HepG2 (cell line): ENCODE data around the gene CD248. TPM values are rescaled to one million over a fixed set of nuclear protein-coding genes. Genes with fewer than 3 reads are reported as not detected.
A peak's percentile ranks its signal among the peaks of the same experiment; 100 is the strongest.

Experiments used
- ATF3 ChIP-seq: sonication (generic); formaldehyde crosslinking; IDR thresholded peaks from 2 replicates; pipeline ENCODE4 v1.4.0; 2020; ENCODE audit warnings: missing genetic modification reagents
- BATF2 ChIP-seq: sonication (generic); formaldehyde crosslinking; IDR thresholded peaks from 2 replicates; pipeline ENCODE4 v1.8.0; 2022; ENCODE audit warnings: mild to moderate bottlenecking, missing genetic modification reagents, moderate library complexity
- CHD4 ChIP-seq: fragments of 200-600 bp; sonication (generic); IDR thresholded peaks from 2 replicates; pipeline ENCODE4 v1.7.0; 2017; ENCODE audit warnings: mild to moderate bottlenecking, low read length, borderline replicate concordance
- CREBL2 ChIP-seq: sonication (generic); formaldehyde crosslinking; IDR thresholded peaks from 2 replicates; pipeline ENCODE4 v1.8.1; 2023; ENCODE audit warnings: missing genetic modification reagents, mild to moderate bottlenecking, borderline replicate concordance
- EEA1 ChIP-seq: sonication (generic); formaldehyde crosslinking; IDR thresholded peaks from 2 replicates; pipeline ENCODE4 v1.5.1; 2020; ENCODE audit warnings: mild to moderate bottlenecking, missing genetic modification reagents, borderline replicate concordance
- FOXO1 ChIP-seq: sonication (generic); formaldehyde crosslinking; IDR thresholded peaks from 2 replicates; pipeline ENCODE4 v1.4.0; 2020; ENCODE audit warnings: missing genetic modification reagents
- GATAD2A ChIP-seq: IDR thresholded peaks from 2 replicates; pipeline ENCODE4 v1.6.1; 2016
- HNF4G ChIP-seq, 2 experiments: sonication (generic) in 1 of 2; formaldehyde crosslinking in 1 of 2; IDR thresholded peaks; 2 replicates each; pipeline versions ENCODE4 v1.4.0 to v1.6.1; 2011 to 2020; ENCODE audit warnings: borderline replicate concordance in 2 of 2, low read depth in 2 of 2, mild to moderate bottlenecking in 2 of 2, low read length in 1 of 2, missing genetic modification reagents in 1 of 2, moderate library complexity in 1 of 2
- KLF11 ChIP-seq: IDR thresholded peaks from 2 replicates; pipeline ENCODE4 v1.6.1; 2016; ENCODE audit warnings: missing compliant biosample characterization
- KLF6 ChIP-seq: IDR thresholded peaks from 2 replicates; pipeline ENCODE4 v1.8.0; 2016; ENCODE audit warnings: missing biosample characterization, missing genetic modification reagents
- MAX ChIP-seq: IDR thresholded peaks from 2 replicates; pipeline ENCODE4 v1.6.1; 2012; ENCODE audit warnings: inconsistent platforms
- MTA3 ChIP-seq: sonication (generic); formaldehyde crosslinking; IDR thresholded peaks from 2 replicates; pipeline ENCODE4 v1.4.0; 2020; ENCODE audit warnings: missing genetic modification reagents
- MTF1 ChIP-seq: sonication (generic); formaldehyde crosslinking; IDR thresholded peaks from 2 replicates; pipeline ENCODE4 v1.5.0; 2020; ENCODE audit warnings: missing genetic modification reagents
- NR0B2 ChIP-seq: sonication (generic); formaldehyde crosslinking; IDR thresholded peaks from 2 replicates; pipeline ENCODE4 v1.4.0; 2020; ENCODE audit warnings: mild to moderate bottlenecking, missing genetic modification reagents
- ONECUT2 ChIP-seq: sonication (generic); formaldehyde crosslinking; IDR thresholded peaks from 2 replicates; pipeline ENCODE4 v1.4.0; 2020; ENCODE audit warnings: missing genetic modification reagents
- POLR2AphosphoS2 ChIP-seq: IDR thresholded peaks from 2 replicates; pipeline ENCODE4 v1.6.1; 2011; ENCODE audit warnings: low read depth, low read length, improper control_type of control experiment
- SMAD9 ChIP-seq: sonication (generic); formaldehyde crosslinking; IDR thresholded peaks from 2 replicates; pipeline ENCODE4 v1.5.1; 2020; ENCODE audit warnings: mild to moderate bottlenecking, missing genetic modification reagents
- THYN1 ChIP-seq: sonication (generic); formaldehyde crosslinking; IDR thresholded peaks from 2 replicates; pipeline ENCODE4 v1.8.1; 2023; ENCODE audit warnings: low read depth, mild to moderate bottlenecking, moderate library complexity, missing genetic modification reagents, borderline replicate concordance
- ZBTB3 ChIP-seq: sonication (generic); formaldehyde crosslinking; IDR thresholded peaks from 2 replicates; pipeline ENCODE4 v1.4.0; 2020; ENCODE audit warnings: low read depth, mild to moderate bottlenecking, moderate library complexity, missing genetic modification reagents, borderline replicate concordance
- ZBTB46 ChIP-seq: sonication (generic); formaldehyde crosslinking; IDR thresholded peaks from 2 replicates; pipeline ENCODE4 v1.4.0; 2020; ENCODE audit warnings: mild to moderate bottlenecking, missing genetic modification reagents, borderline replicate concordance
- ZC3H4 ChIP-seq: sonication (generic); formaldehyde crosslinking; IDR thresholded peaks from 2 replicates; pipeline ENCODE4 v1.4.0; 2020; ENCODE audit warnings: missing genetic modification reagents, borderline replicate concordance
- ZFP91 ChIP-seq: sonication (generic); formaldehyde crosslinking; IDR thresholded peaks from 2 replicates; pipeline ENCODE4 v1.9.0; 2022; ENCODE audit warnings: missing genetic modification reagents, mild to moderate bottlenecking, borderline replicate concordance
- ZNF558 ChIP-seq: sonication (generic); formaldehyde crosslinking; IDR thresholded peaks from 2 replicates; pipeline ENCODE4 v1.9.0; 2022; ENCODE audit warnings: mild to moderate bottlenecking, missing genetic modification reagents, borderline replicate concordance
- ZNF777 ChIP-seq: sonication (generic); formaldehyde crosslinking; IDR thresholded peaks from 2 replicates; pipeline ENCODE4 v1.4.0; 2020; ENCODE audit warnings: missing genetic modification reagents
- polyA plus RNA-seq, 8 experiments: library from polyadenylated mRNA; depleted of rRNA in 3 of 8; stranded (reverse) in 7 of 8; unstranded in 1 of 8; fragments of >200 nt; fragmentation: Illumina TruSeq in 4 of 8; extraction: Trizol in 4 of 8; gene quantifications; 2 replicates each; pipeline versions ENCODE4 v1.2.1 to v1.2.3, GENCODE V29; 2011 to 2016; ENCODE audit warnings: low read depth in 4 of 8, missing spikeins in 1 of 8, mixed read lengths in 1 of 8; ENCODE audit not compliant: insufficient read depth in 1 of 8
- total RNA-seq, 5 experiments: library from RNA; depleted of rRNA; stranded (reverse); fragments of >200 nt; fragmentation: Illumina TruSeq; extraction: Trizol; gene quantifications; 2 replicates each; pipeline ENCODE4 v1.2.3, GENCODE V29; 2016; ENCODE audit warnings: low read depth in 1 of 5

CD248 gene
- total and polyA plus RNA-seq, 2 of the 13 experiments (the other 11 are each of a cell fraction or from before 2014, with no cell fraction given), result 0.25 to 0.35 TPM

- no peak for TF ChIP-seq SMAD9
- no peak for TF ChIP-seq KLF11 (CRISPR knock-in tag)
- no peak for TF ChIP-seq GATAD2A
- TF ChIP-seq POLR2AphosphoS2, result no peak
- no peak for TF ChIP-seq ZNF558 (CRISPR knock-in tag)
- TF ChIP-seq CREBL2 (CRISPR knock-in tag), result no peak
- no peak for TF ChIP-seq THYN1 (CRISPR knock-in tag)
- no peak for TF ChIP-seq ZC3H4 (CRISPR knock-in tag)
- no peak for TF ChIP-seq ZBTB3 (CRISPR knock-in tag)
- 0 out of 2 replicates have a peak, but pooled peaks have one; percentile 34 for TF ChIP-seq ZFP91 (CRISPR knock-in tag)
- no peak for TF ChIP-seq ATF3 (CRISPR knock-in tag)
- no peak for TF ChIP-seq FOXO1 (CRISPR knock-in tag)
- peak; percentile 17; the same call in 1 of the 2 replicates for TF ChIP-seq NR0B2
- 0 out of 2 replicates have a peak, but pooled peaks have one; percentile 18 for TF ChIP-seq MTF1 (CRISPR knock-in tag)
- TF ChIP-seq ZNF777 (CRISPR knock-in tag), result no peak
- TF ChIP-seq BATF2 (CRISPR knock-in tag), result no peak
- TF ChIP-seq HNF4G (IDR thresholded peaks at IDR 0.05; ENCODE audit: borderline replicate concordance, low read depth, low read length), result no peak
- TF ChIP-seq HNF4G (CRISPR knock-in tag; IDR thresholded peaks at IDR 0.05; ENCODE audit: borderline replicate concordance, low read depth), result 0 out of 2 replicates have a peak, but pooled peaks have one; percentile 19
- TF ChIP-seq CHD4, result 0 out of 2 replicates have a peak, but pooled peaks have one; percentile 50
- no peak for TF ChIP-seq EEA1 (CRISPR knock-in tag)
- TF ChIP-seq KLF6, result no peak
- TF ChIP-seq ONECUT2 (CRISPR knock-in tag), result no peak
- no peak for TF ChIP-seq MAX
- no peak for TF ChIP-seq ZBTB46 (CRISPR knock-in tag)
- TF ChIP-seq MTA3 (CRISPR knock-in tag), result no peak
Measured at GRCh38 chr11:66268952-66269905, 47.6 kb downstream of the CD248 start (continued).
